GM23338 (cell line): ENCODE data around the gene FRY. TPM values are rescaled to one million over a fixed set of nuclear protein-coding genes. Genes with fewer than 3 reads are reported as not detected.

Experiments used
- ATAC-seq: fragments of 200-7000 bp; cut with Tn5 transposase; 3 replicates; pipeline ENCODE4 v1.9.1; 2020
- DNase-seq: peaks from one replicate; pipeline ENCODE4 v3.0.0-alpha.2; 2015; ENCODE audit warnings: low spot score
- H2AFZ ChIP-seq: fragments of 200-600 bp; sonication (generic); 2 replicates; pipeline ENCODE4 v1.8.0; 2016; ENCODE audit warnings: antibody characterized with exemption, mild to moderate bottlenecking, moderate library complexity
- H3F3A ChIP-seq: fragments of 200-600 bp; sonication (generic); replicated peaks from 2 replicates; pipeline ENCODE4 v1.8.0; 2017; ENCODE audit warnings: antibody characterized with exemption, mixed run types, low read depth
- H3K27ac ChIP-seq: fragments of 200-600 bp; sonication (generic); 2 replicates; pipeline ENCODE4 v1.6.1; 2016; ENCODE audit warnings: low read depth
- H3K27me3 ChIP-seq: fragments of 200-600 bp; sonication (generic); 2 replicates; pipeline ENCODE4 v1.8.0; 2016; ENCODE audit warnings: mild to moderate bottlenecking, mixed run types, moderate library complexity; ENCODE audit not compliant: insufficient read depth
- H3K36me3 ChIP-seq: fragments of 200-600 bp; sonication (generic); 2 replicates; pipeline ENCODE4 v1.8.0; 2016; ENCODE audit warnings: mild to moderate bottlenecking; ENCODE audit not compliant: insufficient read depth
- H3K4me1 ChIP-seq: fragments of 200-600 bp; sonication (generic); 2 replicates; pipeline ENCODE4 v1.8.0; 2016; ENCODE audit warnings: mild to moderate bottlenecking, moderate library complexity; ENCODE audit not compliant: insufficient read depth
- H3K4me2 ChIP-seq: fragments of 200-600 bp; sonication (generic); 2 replicates; pipeline ENCODE4 v1.7.1; 2017; ENCODE audit warnings: mixed run types
- H3K4me3 ChIP-seq: fragments of 200-600 bp; sonication (generic); 2 replicates; pipeline ENCODE4 v1.6.1; 2016; ENCODE audit warnings: mixed run types
- H3K79me2 ChIP-seq: fragments of 200-600 bp; sonication (generic); replicated peaks from 2 replicates; pipeline ENCODE4 v1.8.0; 2017; ENCODE audit warnings: mild to moderate bottlenecking; ENCODE audit not compliant: insufficient read depth
- H3K9me2 ChIP-seq: fragments of 200-600 bp; sonication (generic); 2 replicates; pipeline ENCODE4 v1.8.0; 2017; ENCODE audit not compliant: insufficient read depth
- H4K20me1 ChIP-seq: fragments of 200-600 bp; sonication (generic); replicated peaks from 2 replicates; pipeline ENCODE4 v1.8.0; 2017; ENCODE audit warnings: mild to moderate bottlenecking; ENCODE audit not compliant: insufficient read depth
- H3K27ac Mint-ChIP-seq: 2 replicates; pipeline ENCODE4 v1.8.0; 2020; ENCODE audit warnings: inconsistent platforms, mild to moderate bottlenecking, moderate library complexity, mixed read lengths
- H3K27me3 Mint-ChIP-seq: 3 replicates; pipeline ENCODE4 v1.8.0; 2022; ENCODE audit warnings: low read depth, mild to moderate bottlenecking, moderate library complexity, mixed read lengths, inconsistent platforms; ENCODE audit not compliant: insufficient read depth, poor library complexity
- H3K36me3 Mint-ChIP-seq: 3 replicates; pipeline ENCODE4 v1.8.0; 2021; ENCODE audit warnings: low read depth, mild to moderate bottlenecking, inconsistent platforms, moderate library complexity, mixed read lengths
- H3K4me1 Mint-ChIP-seq: 3 replicates; pipeline ENCODE4 v1.8.0; 2020; ENCODE audit warnings: mild to moderate bottlenecking, inconsistent platforms, mixed read lengths
- H3K4me3 Mint-ChIP-seq: 3 replicates; pipeline ENCODE4 v1.8.0; 2021; ENCODE audit warnings: moderate library complexity, mild to moderate bottlenecking, inconsistent platforms, mixed read lengths
- H3K9me3 Mint-ChIP-seq: 3 replicates; pipeline ENCODE4 v1.8.0; 2020; ENCODE audit warnings: moderate library complexity, mild to moderate bottlenecking, inconsistent platforms, mixed read lengths
- CTCF ChIP-seq, 2 experiments: fragments of 200-600 bp in 1 of 2; sonication (generic) in 1 of 2; conservative IDR thresholded peaks; 2 replicates each; pipeline versions ENCODE4 v1.5.1 to v1.6.1; 2016 to 2017; ENCODE audit warnings: antibody characterized with exemption in 2 of 2, low read depth in 2 of 2, mild to moderate bottlenecking in 2 of 2, moderate library complexity in 1 of 2
- ETS1 ChIP-seq: IDR thresholded peaks from 2 replicates; pipeline ENCODE4 v1.6.1; 2016; ENCODE audit warnings: antibody characterized with exemption
- EZH2 ChIP-seq: fragments of 200-600 bp; sonication (generic); IDR thresholded peaks from one replicate; pipeline ENCODE4 v1.8.0; 2017; ENCODE audit warnings: antibody characterized with exemption, mild to moderate bottlenecking, low read depth; ENCODE audit not compliant: unreplicated experiment
- JUNB ChIP-seq: IDR thresholded peaks from one replicate; pipeline ENCODE4 v1.6.1; 2016; ENCODE audit warnings: antibody characterized with exemption; ENCODE audit not compliant: unreplicated experiment
- NANOG ChIP-seq: IDR thresholded peaks from 2 replicates; pipeline ENCODE4 v1.6.1; 2016; ENCODE audit warnings: antibody characterized with exemption, borderline replicate concordance
- POLR2AphosphoS5 ChIP-seq: IDR thresholded peaks from 2 replicates; pipeline ENCODE4 v1.6.1; 2016; ENCODE audit warnings: antibody characterized with exemption, low read depth
- REST ChIP-seq: IDR thresholded peaks from one replicate; pipeline ENCODE4 v1.6.1; 2018; ENCODE audit warnings: antibody characterized with exemption; ENCODE audit not compliant: unreplicated experiment
- STAT1 ChIP-seq: IDR thresholded peaks from one replicate; pipeline ENCODE4 v1.6.1; 2016; ENCODE audit warnings: antibody characterized with exemption; ENCODE audit not compliant: unreplicated experiment
- ZNF462 ChIP-seq: fragments of 250-450 bp; sonication (Bioruptor Pico); IDR thresholded peaks from 2 replicates; pipeline ENCODE4 v1.5.0; 2020; ENCODE audit warnings: mild to moderate bottlenecking, moderate library complexity
- polyA plus RNA-seq: library from polyadenylated mRNA; unstranded; fragments of >200 nt; fragmentation: Nextera tagmentation; extraction: Ambion mirVana; gene quantifications from 2 replicates; pipeline ENCODE4 v1.2.1, GENCODE V29; 2016
- total RNA-seq: library from RNA; depleted of rRNA; stranded (reverse); fragments of >200 nt; shearing (Covaris generic); gene quantifications from 2 replicates; pipeline ENCODE4 v1.2.3, GENCODE V29; 2014

FRY gene
- total and polyA plus RNA-seq, 2 experiments from 2014 or later = 2.4 to 10.1 TPM

GRCh38 chr13:32047793-32048192 lies 16.2 kb downstream of the FRY start:
- H2AFZ ChIP-seq = no peak overlapping the region
- peaks cover 5% of the 10 kb centered on the region; the same call in 1 of the 2 replicates for H3K9me2 ChIP-seq
- no peak overlapping the region for H3K4me3 ChIP-seq
- no peaks in the 10 kb centered on the region for H3F3A ChIP-seq
- DNase-seq = no peak
- H3K36me3 ChIP-seq = no peaks in the 10 kb centered on the region
- Mint-ChIP-seq H3K36me3 (no peaks in the 10 kb centered on the region), H3K9me3 (no peaks in the 10 kb centered on the region), H3K4me3 (no peak overlapping the region), H3K27me3 (peaks cover 2% of the 10 kb centered on the region), H3K4me1 (peaks cover 25% of the 10 kb centered on the region), H3K27ac (no peak overlapping the region)
- no peak overlapping the region for H3K4me2 ChIP-seq
- peaks cover 16% of the 10 kb centered on the region; the same call in 1 of the 2 replicates for H3K4me1 ChIP-seq
- no peaks in the 10 kb centered on the region for H3K79me2 ChIP-seq
- ATAC-seq = no peak
- TF ChIP-seq ETS1 = no peak
- TF ChIP-seq REST = no peak
- no peak for TF ChIP-seq STAT1
- no peak for TF ChIP-seq NANOG
- no peak for TF ChIP-seq ZNF462
- TF ChIP-seq JUNB = no peak
- TF ChIP-seq CTCF (conservative IDR thresholded peaks at IDR 0.05; ENCODE audit: low read depth in 2 of 2) = no peak
- no peak for TF ChIP-seq POLR2AphosphoS5
- TF ChIP-seq EZH2 = no peak
- H3K27me3 ChIP-seq = no peaks in the 10 kb centered on the region
- no peak overlapping the region for H3K27ac ChIP-seq
- no peaks in the 10 kb centered on the region for H4K20me1 ChIP-seq
